GM18861 (cell line): Measurements from ENCODE around the gene RIPPLY2.

Experiments
- ATAC-seq: cut with Tn5 transposase; IDR thresholded peaks from one replicate; pipeline ENCODE4 v1.9.1; 2021; ENCODE audit not compliant: unreplicated experiment

Gene RIPPLY2

DNA sequence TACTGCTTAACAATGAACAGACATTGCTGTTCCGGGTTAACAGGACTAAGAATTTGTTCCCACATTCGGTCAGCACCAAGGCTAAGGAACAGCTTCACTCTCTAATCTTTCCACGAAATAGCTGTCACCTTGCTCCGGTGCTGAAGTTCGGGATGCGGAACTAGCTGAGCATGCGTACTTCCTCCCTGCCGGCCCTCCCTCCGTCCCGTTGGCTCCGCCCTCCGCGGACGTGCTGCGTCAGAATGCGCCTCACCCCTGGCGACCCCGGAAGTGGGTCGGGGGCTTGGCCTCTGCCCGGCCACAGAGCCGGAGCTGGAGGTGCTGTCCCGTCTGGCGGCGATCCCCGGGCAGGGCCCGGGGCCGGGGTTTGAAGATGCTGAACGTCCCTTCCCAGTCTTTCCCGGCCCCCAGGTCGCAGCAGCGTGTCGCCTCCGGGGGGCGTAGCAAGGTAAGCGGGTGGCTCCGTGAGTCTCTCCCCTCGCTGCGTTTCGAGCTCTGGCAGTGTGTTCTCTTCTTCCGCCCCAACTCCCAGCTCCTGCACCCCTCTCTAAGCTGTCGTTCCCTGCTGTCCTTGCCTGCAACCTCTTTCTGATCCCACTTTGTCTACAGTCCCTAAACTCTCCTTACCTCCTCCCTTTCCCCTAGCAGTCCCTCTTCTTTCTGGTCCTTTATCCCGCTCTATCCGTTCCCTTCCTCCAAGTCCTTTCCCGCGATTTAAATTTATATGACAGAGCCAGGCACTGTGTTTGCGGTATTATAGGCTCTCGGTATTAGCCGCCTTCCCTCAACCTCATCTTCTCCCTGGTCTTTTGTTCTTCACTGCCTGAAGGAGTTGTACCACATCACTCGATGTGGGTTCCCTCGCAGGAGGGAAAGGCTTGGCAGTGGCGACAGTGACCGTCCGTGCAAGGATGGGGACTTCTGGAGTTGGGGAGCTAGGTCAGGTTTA, 6.5 kb downstream of the RIPPLY2 start, which contains the start of gene CYB5R4:
Gene CYB5R4 (plus strand): TSS at position 280 of the 949 bp plus-strand sequence. CDS start 94 bp downstream, at position 374.
- ATAC-seq, result peak; percentile 96

DNA sequence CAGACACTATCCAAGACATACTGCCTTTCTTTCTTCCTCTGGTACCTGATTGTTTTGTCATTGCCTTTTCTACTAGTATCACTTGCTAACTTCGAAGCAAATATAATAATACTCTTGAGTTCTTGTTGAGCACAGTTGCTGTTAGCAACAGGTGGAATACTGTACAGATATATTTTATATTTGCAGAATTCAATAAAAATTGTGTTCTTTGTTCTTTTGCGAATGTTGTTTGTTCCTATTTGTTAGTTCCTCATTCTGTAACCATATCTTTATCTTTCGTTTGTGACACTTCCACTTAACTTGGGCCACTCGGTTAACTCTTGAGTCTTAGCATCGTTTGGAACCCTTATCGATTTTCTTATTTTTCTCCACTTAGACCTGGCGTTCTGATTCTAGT, 7.2 kb downstream of the RIPPLY2 start:
- ATAC-seq, result no peak

DNA sequence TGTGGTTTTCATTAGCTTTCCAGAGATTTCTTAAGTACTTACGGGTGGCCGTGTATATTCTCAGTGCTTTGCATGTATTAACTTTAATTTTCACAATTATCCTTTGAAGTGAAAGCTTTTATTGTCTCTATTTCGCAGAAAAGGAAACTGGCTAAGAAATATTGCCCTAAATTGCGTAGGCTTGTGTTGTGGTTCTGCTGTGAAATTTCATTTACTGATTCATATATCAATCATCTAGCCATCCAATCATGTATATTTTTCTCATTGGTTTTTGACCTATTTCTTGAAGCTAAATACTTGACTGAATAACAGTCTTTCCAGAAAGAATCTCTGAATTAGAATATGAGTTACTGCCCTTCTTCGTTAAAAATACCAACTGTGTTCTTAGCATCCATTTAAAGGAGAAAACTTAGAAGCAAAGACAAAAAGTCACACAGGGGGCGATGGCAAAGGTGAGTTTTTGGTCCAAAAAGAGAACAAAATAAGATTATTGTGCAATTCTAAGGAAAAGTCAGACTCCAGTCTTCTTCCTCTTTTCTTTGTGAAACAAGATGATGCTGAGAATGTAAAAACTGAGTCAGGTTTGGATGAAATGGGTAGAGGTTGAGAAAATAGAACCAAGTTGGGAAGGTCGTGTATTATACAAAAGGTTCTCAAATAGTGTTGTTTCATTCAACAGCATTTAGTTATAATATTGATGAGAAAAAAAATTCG, 7.8 kb downstream of the RIPPLY2 start:
- no peak for ATAC-seq

DNA sequence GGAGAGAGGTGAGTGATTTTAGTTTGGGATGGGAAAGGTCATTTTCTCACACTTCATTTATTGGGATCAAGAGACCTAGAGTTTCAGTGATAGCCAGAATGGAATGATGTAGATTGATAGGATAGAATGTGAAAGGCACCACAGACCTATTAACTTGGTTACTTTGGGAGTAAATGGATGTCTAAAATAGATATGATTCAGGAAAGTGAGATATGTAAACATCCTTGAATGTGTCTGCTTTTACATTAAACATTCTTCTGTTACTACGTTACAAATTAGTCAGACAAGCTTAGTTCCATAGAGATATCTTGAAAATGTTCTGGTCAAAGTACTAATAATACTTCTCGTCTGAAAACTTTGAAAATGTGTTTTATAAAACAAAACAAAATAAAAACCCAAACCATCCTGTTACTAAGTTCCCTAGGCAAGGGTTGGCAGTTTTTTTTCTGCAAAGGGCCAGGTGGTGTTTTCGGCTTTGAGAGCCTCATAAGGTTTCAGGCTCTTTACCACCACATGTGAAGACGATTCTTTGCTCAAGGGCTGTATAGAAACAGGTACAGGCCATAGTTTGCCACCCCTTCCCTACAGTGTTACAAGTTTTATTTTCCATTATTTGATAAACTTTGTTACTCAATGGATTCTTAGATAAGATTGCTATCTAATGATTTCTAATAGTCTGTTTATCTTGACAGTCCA, 9.8 kb downstream of the RIPPLY2 start:
- ATAC-seq, result no peak

DNA sequence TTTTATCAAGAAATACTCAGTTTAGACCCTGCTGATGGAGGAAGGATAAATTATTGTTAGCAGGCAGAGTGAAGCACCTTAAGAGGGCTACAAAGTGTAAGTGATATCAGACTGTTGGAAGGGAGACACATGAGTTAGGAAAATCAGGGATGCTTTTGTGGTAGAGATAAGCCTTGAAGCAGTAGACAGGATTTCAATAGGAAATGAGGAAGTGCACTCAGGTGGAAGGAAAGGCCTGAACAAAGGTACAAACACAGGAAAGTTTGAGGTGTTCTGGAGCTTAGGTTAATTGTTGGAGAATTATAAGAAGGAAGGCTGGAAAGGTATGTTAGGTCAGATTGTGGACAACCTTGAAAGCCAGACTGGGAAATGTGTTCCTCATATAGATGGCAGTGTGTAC, 13.9 kb downstream of the RIPPLY2 start:
- no peak for ATAC-seq

DNA sequence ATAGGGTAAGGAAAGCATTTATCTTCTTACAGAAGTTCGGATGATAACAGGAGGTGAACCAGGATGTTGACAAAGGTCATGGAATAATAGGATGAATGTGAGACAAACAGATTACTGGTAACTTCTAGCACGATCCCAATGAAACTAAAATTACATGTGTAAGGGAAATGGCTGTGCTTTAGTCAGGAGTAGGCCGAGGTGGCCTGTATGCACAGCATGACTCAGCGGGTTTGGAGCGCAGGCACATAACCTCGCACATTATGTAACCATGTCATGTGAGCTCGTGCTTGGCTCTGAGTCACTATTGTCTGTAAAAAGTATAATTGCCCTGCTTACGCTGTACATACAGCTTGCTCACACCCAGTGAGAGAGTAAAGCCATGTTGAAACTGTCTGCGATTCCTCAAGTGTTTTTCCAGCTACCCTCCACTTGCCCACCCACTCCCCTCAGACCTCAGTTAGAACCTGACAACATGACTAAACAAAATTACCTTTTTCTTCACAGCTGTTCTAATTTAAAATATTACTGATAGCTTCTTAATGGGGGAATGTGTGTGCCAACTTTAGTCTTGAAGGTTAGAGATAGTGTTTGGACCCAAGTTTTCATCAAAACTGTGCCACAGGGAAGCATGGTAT, 14.5 kb downstream of the RIPPLY2 start:
- no peak for ATAC-seq

DNA sequence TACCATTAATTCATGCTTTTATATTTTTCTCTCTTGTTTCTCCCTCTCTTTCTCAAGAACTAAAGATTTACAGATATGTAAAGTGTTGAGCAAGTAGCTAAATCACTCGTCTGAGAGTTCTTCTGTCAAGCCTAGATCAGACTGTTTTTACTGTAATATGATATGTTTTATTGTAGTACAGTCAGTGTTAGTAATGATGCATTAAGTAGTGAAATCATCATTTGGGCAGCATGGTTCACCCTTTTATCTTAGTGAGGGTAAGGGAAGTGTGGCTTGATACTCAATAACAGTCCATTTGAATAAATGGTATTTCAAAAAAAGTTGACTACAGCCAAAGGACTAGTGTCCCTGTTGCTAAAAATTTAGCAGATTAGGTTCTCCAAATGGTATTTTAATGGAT, 15.5 kb downstream of the RIPPLY2 start:
- no peak for ATAC-seq

DNA sequence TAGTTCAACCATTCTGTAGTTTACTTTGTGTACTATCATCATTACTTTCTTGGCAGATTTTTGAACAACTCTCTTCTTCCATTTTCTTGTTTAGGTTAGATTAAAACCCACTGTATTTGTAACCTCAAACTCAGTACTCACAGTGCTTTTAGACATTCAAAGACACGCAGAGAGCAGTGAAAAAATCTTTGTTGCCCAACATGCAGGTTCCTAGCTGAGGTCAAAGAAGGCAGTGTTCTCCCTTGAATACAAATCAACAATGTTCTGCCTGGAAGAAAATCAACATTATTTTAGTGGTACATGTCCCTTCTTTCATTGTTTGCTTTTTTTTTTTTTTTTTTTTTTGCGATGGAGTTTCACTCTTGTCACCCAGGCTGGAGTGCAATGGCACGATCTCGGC, 17.5 kb downstream of the RIPPLY2 start:
- ATAC-seq, result no peak

DNA sequence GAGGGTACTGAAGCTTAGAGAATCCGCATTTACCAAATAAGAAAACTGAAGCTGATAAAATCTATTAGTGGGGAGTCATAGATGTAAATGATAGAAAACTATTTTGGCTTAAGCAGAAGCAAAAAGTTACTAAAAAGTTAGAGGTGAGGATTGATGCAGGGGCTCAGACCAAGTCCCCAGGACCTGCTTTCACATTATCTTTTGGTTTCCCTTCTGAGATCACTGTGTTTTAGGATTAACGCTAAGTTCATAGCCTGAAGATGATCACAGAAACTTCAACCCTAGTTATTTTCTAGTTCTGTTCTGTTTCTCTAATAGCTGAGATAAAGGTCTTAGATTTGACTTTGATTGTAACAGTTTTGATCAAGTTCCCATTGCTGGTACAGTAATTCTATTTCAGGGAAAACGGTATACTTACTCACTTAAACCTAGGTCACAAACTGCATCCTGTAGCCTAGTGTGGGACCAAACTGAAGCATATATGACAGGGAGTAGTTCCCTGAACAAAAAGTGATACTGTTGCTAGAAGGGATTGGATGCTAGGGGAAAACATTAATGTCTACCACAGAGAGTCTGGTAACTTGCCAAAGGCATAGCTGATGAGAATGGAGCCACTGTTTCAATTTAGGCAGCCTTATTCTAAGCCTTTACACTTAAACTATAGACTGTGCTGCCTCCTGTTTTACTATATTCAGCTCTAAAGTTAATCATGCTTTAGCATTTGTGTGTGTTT, 19.4 kb downstream of the RIPPLY2 start:
- no peak for ATAC-seq

DNA sequence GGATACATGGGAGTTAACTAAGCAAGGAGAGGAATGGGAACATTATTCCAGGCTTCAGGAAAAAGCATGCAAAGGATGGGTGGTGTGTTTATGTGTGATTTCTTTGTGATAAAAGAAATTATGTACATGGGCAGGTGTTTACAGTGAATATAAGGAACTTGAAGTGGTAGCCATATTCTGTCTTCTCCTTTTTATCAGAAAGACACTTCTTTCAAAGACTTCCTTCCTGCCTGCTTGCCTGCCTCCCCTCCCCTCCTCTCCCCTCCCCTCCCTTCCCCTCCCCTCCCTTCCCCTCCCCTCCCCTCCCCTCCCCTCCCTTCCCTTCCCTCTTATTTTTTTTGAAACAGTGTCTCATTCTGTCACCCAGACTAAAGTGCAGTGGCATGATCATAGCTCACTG, 20.7 kb downstream of the RIPPLY2 start:
- ATAC-seq, result no peak

DNA sequence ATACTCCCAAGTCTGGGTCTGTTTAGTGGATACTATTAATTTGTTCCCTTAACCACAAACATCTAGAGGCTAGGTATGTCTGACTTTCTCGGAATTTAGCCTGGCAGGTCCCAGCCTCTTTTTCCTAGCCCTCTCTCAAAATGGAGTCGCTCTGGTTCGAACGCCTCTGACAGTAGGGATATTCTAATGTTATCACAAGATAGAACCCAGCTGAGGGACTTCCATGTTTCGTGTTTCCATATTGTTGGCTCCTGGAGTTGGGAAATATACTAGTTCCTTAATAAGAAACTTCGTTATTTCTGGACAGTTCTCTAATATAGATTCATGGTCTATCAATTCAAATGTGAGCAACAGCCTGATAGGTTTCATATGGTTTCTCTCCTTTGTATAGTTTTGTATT, 22.7 kb downstream of the RIPPLY2 start:
- no peak for ATAC-seq

DNA sequence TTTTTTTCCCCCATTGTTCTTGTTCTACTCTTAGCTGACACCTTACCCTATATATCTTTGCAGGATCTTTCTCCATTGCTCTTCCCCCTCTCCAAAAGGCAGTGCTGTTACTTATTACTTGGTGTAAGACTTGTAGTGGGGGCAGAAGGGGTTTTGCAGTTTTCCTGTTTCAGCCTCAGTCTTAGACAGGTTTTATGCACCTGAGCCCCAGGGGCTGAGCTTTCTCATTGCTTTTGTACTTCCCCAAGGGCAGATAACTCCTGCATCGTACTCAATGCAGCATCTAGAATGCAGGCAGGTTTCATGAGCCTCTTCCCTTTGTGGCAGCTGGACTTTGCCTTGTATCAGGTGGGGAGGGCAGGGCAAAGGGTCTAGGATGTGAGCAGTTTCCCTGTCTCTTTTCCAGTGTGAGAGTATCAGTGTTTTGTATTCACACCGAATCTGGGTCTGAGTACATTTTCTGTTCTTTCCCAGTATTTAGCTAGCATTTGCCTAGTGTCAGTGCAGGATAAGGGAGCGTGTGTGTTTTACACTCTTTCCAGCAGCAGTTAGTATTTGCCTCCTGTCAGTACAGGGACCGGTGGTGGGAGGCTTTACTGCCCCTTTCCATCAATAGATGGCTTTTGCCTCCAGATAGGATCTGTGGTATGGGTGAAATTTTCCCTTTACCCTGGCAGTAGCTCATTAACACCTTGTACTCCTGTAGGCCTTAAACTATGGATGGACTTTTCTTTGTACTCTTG, 25.9 kb downstream of the RIPPLY2 start:
- no peak for ATAC-seq

DNA sequence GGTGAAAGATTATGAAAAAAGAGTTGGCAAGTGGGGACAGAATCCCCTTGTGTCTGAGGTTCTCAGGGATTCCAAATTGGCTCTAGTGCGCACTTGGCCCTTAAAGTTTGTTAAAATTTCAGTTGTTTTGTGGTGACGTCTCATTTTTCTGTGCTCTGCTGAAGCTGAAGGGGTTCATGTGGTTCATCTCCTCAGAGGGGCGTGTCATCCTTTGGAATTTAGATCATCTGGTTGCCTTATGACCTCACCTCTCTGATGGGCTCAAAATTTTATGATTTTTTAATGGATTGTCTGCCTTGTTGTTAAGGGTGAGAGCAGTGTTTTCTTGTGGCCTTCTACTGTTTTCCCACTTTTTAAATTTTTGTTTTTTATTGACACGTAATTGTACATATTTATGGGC, 26.6 kb downstream of the RIPPLY2 start:
- no peak for ATAC-seq

DNA sequence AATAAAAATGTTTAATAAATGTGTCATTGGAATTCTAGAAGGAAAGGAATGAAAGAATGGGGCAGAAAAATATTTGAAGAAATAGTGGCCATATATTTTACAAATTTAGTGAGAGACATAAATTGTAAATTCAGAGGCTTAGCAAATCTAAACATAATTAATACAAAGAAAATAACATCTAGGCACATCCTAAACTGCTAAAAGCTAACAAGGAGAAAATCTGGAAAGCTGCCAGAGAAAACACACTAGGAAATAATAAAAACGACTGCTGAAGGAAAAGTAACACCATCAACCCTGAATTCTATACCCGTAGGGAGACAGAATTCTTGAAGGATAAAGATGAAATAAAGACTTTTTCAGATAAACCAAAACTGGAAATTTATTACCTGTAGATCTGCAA, 30.1 kb downstream of the RIPPLY2 start:
- no peak for ATAC-seq

DNA sequence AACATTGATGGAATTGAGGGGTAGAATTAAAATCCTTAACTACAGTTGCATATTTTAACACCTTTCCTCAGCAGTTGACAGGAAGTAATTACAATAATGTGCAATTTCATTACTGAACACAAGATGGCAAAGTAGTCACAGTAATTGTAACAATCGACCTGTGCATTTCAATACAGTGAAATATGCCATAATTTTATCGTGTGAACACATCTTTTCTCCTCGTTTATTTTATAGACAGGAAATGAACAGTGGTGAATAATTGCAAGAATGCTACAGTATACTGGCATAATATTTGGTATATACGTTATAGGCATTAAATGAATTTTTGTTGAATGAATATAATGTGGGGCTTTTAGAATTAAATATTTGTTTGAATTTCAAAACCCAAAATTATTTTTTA, 31.4 kb downstream of the RIPPLY2 start:
- ATAC-seq, result peak; percentile 94

DNA sequence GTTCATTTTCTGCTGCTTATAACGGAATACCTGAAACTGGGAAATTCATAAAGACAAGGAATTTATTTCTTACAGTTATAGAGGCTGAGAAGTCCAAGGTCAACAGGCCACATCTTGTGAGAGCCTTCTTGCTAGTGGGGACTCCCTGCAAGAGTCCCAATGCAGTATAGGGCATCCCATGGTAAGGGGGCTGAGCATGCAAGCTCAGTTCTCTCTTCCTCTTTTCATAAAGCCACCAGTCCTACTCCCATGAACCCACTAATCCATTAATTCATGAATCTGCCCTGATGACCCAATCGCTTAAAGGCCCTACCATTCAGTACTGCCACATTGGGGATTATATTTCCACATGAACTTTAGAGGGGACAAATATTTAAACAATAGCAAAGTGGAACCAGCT, 32.8 kb downstream of the RIPPLY2 start:
- no peak for ATAC-seq

DNA sequence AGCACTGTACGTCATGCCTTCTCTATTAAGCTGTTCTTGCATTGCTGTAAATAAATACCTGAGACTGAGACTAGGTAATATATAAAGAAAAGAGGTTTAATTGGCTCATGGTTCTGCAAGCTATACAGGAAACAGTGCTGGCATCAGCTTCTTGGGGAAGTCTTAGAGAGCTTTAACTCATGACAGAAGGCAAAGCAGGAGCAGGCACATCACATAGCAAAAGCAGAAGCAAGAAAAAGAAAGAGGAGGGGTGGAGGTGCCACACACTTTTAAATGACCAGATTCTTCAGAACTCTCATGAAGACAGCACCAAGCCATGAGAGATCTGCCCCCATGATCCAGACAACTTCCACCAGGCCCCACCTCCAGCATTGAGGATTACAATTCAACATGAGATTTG, 36.5 kb downstream of the RIPPLY2 start:
- ATAC-seq, result no peak

DNA sequence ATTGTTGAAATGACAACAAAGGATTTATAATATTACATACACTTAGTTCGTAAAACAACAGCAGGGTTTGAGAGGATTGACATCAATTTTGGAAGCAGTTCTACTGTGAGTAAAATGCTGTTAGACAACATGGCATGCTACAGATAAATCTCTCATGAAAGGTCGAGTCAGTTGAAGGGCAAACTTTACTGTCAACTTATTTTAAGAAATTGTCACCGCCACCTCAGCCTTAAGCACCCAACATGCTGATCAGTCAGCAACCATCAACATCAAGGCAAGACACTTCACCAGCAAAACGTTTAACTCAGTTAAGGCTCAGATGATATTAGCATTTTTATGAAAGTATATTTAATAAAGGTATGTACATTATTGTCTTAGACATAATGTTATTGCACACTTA, 37.4 kb downstream of the RIPPLY2 start:
- ATAC-seq, result no peak

DNA sequence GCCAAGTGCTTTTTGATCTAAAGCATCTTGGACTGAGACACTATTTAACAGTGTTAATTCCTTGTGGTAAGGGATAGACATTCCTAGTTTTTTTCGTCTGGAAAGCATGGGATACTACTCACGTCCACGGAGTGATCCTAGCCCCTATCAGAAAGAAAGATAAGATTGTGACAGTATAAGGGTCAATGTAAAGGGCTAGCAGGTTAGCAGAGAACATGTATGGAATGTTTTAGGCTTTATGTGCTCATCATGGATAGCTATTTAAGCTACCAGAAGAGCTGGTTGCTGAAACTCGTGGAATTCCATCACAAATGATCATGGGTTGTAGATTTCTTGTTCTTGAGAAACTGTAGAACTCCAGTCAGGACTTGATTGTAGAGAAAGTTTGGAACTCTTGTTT, 38.4 kb downstream of the RIPPLY2 start:
- ATAC-seq, result no peak

DNA sequence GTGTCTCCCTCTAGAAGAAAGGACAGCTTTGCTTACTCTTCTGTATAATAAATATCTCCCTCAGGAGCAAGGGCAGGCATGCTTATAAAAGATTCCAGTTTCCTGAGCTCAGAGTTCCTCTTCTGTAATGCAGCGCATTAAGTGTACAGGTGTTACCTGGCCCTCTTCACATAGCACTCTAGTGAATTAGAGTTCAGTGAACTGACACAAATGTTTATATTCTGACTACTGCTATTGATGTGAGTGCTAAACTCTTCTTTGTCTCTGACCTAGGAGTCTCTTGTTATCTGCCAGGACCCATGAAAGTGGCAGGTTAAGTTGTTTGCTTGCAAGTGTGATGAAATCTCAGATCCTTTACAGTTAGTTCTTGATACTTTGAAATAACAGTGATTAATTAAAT, 39.9 kb downstream of the RIPPLY2 start:
- no peak for ATAC-seq
